H1 (cell line): Measurements from ENCODE around the gene ANK3. TPM values are rescaled to one million over a fixed set of nuclear protein-coding genes. Genes with fewer than 3 reads are reported as not detected.
A peak's percentile ranks its signal among the peaks of the same experiment; 100 is the strongest.

ENCODE experiments used
- CTCF ChIA-PET: fragments of 300-600 bp; sonication (Branson Sonifier 250); formaldehyde crosslinking; loops from one replicate; lab custom pipeline; 2021; ENCODE audit not compliant: partially characterized antibody; lab: Charles Lee
- POLR2A ChIA-PET: fragments of 300-600 bp; sonication (Branson Sonifier 250); formaldehyde crosslinking; loops from one replicate; lab custom pipeline; 2021; ENCODE audit warnings: inconsistent platforms; ENCODE audit not compliant: partially characterized antibody; lab: Charles Lee
- DNase-seq, 2 experiments: peaks; one replicate each; pipeline versions ENCODE4 v3.0.0 to v3.0.0-alpha.2; 2010 to 2022; ENCODE audit warnings: low spot score in 2 of 2, low read depth in 1 of 2, mixed read lengths in 1 of 2
- FAIRE-seq: peaks from 2 replicates; lab custom pipeline; 2011; peaks lifted over from hg19 to GRCh38; lab: Jason Lieb, UNC
- H2AFZ ChIP-seq: 2 replicates; pipeline ENCODE4 v1.8.1; 2012; ENCODE audit warnings: low read length, inconsistent platforms
- H2AK5ac ChIP-seq: 2 replicates; pipeline ENCODE4 v1.6.1; 2013; ENCODE audit warnings: low read depth, low read length
- H2BK120ac ChIP-seq: replicated peaks from 2 replicates; pipeline ENCODE3; 2013; ENCODE audit warnings: low read depth, low read length, inconsistent platforms
- H2BK12ac ChIP-seq: 2 replicates; pipeline ENCODE4 v1.6.1; 2013; ENCODE audit warnings: low read depth, low read length
- H2BK15ac ChIP-seq: 2 replicates; pipeline ENCODE4 v1.6.1; 2013; ENCODE audit warnings: low read length
- H2BK20ac ChIP-seq: 2 replicates; pipeline ENCODE4 v1.6.1; 2013; ENCODE audit warnings: low read length
- H2BK5ac ChIP-seq: 2 replicates; pipeline ENCODE4 v1.6.1; 2013; ENCODE audit warnings: low read depth, low read length
- H3K14ac ChIP-seq: 2 replicates; pipeline ENCODE4 v1.6.1; 2013; ENCODE audit warnings: inconsistent platforms; ENCODE audit not compliant: insufficient read length
- H3K18ac ChIP-seq: 2 replicates; pipeline ENCODE4 v1.6.1; 2013; ENCODE audit warnings: low read length; ENCODE audit errors: extremely low read depth
- H3K23ac ChIP-seq: 2 replicates; pipeline ENCODE4 v1.6.1; 2013; ENCODE audit warnings: inconsistent platforms; ENCODE audit not compliant: insufficient read length
- H3K23me2 ChIP-seq: 2 replicates; pipeline ENCODE4 v1.6.1; 2013; ENCODE audit warnings: low read depth, low read length
- H3K27ac ChIP-seq: 2 replicates; pipeline ENCODE4 v1.6.1; 2011; ENCODE audit warnings: low read depth, low read length, inconsistent platforms
- H3K27me3 ChIP-seq, 4 experiments: replicated peaks in 1 of 4; 1 replicate in 1 of 4; 2 replicates in 3 of 4; pipeline versions ENCODE4 v1.6.1 to v1.8.1; 2011 to 2013; ENCODE audit warnings: low read length in 3 of 4, mild to moderate bottlenecking in 3 of 4, inconsistent platforms in 2 of 4, mixed read lengths in 2 of 4, moderate library complexity in 1 of 4; ENCODE audit not compliant: control insufficient read depth in 3 of 4, insufficient read depth in 3 of 4; ENCODE audit errors: extremely low read depth in 1 of 4
- H3K36me3 ChIP-seq, 4 experiments: 2 replicates each; pipeline versions ENCODE4 v1.6.1 to v1.8.1; 2011 to 2013; ENCODE audit warnings: mild to moderate bottlenecking in 4 of 4, low read length in 3 of 4, moderate library complexity in 2 of 4, control low read depth in 1 of 4, inconsistent platforms in 1 of 4; ENCODE audit not compliant: insufficient read depth in 4 of 4, control insufficient read depth in 2 of 4
- H3K4ac ChIP-seq: replicated peaks from 2 replicates; pipeline ENCODE3; 2013; ENCODE audit warnings: low read length, low read depth, mixed read lengths, inconsistent platforms; ENCODE audit not compliant: insufficient read length
- H3K4me1 ChIP-seq, 4 experiments: replicated peaks in 1 of 4; 1 replicate in 1 of 4; 2 replicates in 3 of 4; pipeline versions ENCODE4 v1.6.1 to v1.8.1; 2011 to 2013; ENCODE audit warnings: low read length in 3 of 4, inconsistent platforms in 2 of 4, mixed read lengths in 1 of 4; ENCODE audit not compliant: insufficient read depth in 4 of 4, control insufficient read depth in 3 of 4
- H3K4me2 ChIP-seq, 2 experiments: 2 replicates each; pipeline versions ENCODE4 v1.6.1 to v1.8.1; 2011 to 2013; ENCODE audit warnings: low read depth in 2 of 2, low read length in 2 of 2, control low read depth in 1 of 2, inconsistent platforms in 1 of 2, mild to moderate bottlenecking in 1 of 2; ENCODE audit not compliant: insufficient read depth in 1 of 2
- H3K4me3 ChIP-seq, 4 experiments: fragments of 200-600, 300-600 bp in 1 of 4; sonication (generic), shearing (Covaris generic), sonication (Bioruptor Twin) in 1 of 4; 2 replicates each; pipeline versions ENCODE4 v1.5.1 to v1.8.1; 2011 to 2016; ENCODE audit warnings: low read length in 4 of 4, low read depth in 3 of 4, control low read depth in 2 of 4, inconsistent platforms in 2 of 4, mild to moderate bottlenecking in 2 of 4, mixed read lengths in 1 of 4, moderate library complexity in 1 of 4; ENCODE audit not compliant: insufficient read depth in 2 of 4; ENCODE audit errors: extremely low read depth in 1 of 4
- H3K56ac ChIP-seq: replicated peaks from 2 replicates; pipeline ENCODE3; 2013; ENCODE audit warnings: low read depth, mild to moderate bottlenecking, mixed read lengths, low read length, inconsistent platforms; ENCODE audit not compliant: insufficient read length
- H3K79me1 ChIP-seq: 2 replicates; pipeline ENCODE4 v1.6.1; 2013; ENCODE audit warnings: low read depth, low read length, control low read depth
- H3K79me2 ChIP-seq, 2 experiments: 2 replicates each; pipeline versions ENCODE4 v1.6.1 to v1.8.1; 2012 to 2013; ENCODE audit warnings: low read length in 2 of 2, mild to moderate bottlenecking in 2 of 2, inconsistent platforms in 1 of 2; ENCODE audit not compliant: insufficient read depth in 2 of 2, control insufficient read depth in 1 of 2
- H3K9ac ChIP-seq, 4 experiments: replicated peaks in 1 of 4; 1 replicate in 1 of 4; 2 replicates in 3 of 4; pipeline versions ENCODE4 v1.6.1 to v1.8.1; 2011 to 2013; ENCODE audit warnings: low read depth in 3 of 4, low read length in 3 of 4, control low read depth in 2 of 4, mild to moderate bottlenecking in 2 of 4, moderate library complexity in 2 of 4, inconsistent platforms in 1 of 4; ENCODE audit errors: extremely low read depth in 1 of 4
- H3K9me3 ChIP-seq, 2 experiments: 2 replicates each; pipeline versions ENCODE4 v1.6.1 to v1.8.1; 2012 to 2013; ENCODE audit warnings: mild to moderate bottlenecking in 2 of 2, moderate library complexity in 2 of 2, control low read depth in 1 of 2, inconsistent platforms in 1 of 2, low read depth in 1 of 2, low read length in 1 of 2, mixed read lengths in 1 of 2; ENCODE audit not compliant: insufficient read depth in 2 of 2
- H4K20me1 ChIP-seq, 2 experiments: replicated peaks in 1 of 2; 2 replicates each; pipeline versions ENCODE3 to v1.8.1; 2011 to 2013; ENCODE audit warnings: inconsistent platforms in 2 of 2, low read length in 2 of 2, mild to moderate bottlenecking in 1 of 2; ENCODE audit not compliant: insufficient read depth in 2 of 2, control insufficient read depth in 1 of 2
- H4K5ac ChIP-seq: 2 replicates; pipeline ENCODE4 v1.6.1; 2013; ENCODE audit warnings: low read length, low read depth, mixed read lengths, inconsistent platforms; ENCODE audit not compliant: insufficient read length
- H4K8ac ChIP-seq: 2 replicates; pipeline ENCODE4 v1.8.0; 2013; ENCODE audit warnings: mild to moderate bottlenecking, moderate library complexity, low read length, inconsistent platforms; ENCODE audit not compliant: insufficient read depth; ENCODE audit errors: extremely low read depth
- H4K91ac ChIP-seq: replicated peaks from 2 replicates; pipeline ENCODE3; 2013; ENCODE audit warnings: low read length, mixed read lengths, inconsistent platforms; ENCODE audit not compliant: insufficient read length
- polyA plus RNA-seq, 7 experiments: library from polyadenylated mRNA; depleted of rRNA in 3 of 7; stranded (reverse) in 5 of 7; unstranded in 2 of 7; fragments of >200 nt in 5 of 7; fragments of 200-250 nt in 2 of 7; gene quantifications; 1 replicate in 5 of 7; 2 replicates in 1 of 7; 4 replicates in 1 of 7; pipeline versions ENCODE4 v1.2.1 to v1.2.3, GENCODE V29; 2011 to 2013; ENCODE audit warnings: missing spikeins in 2 of 7, mixed read lengths in 2 of 7
- total RNA-seq: library from RNA; stranded (reverse); fragmentation: NEBNext Ultra II Directional; extraction: Animal tissue kit (Norgen Biotek cat#: 25700); gene quantifications from 2 replicates; pipeline ENCODE4 v1.2.1, GENCODE V29; 2021
- TF ChIP-seq, protein P1 (sequence below): fragments of 300-600 bp; sonication (generic); IDR thresholded peaks from 2 replicates; pipeline ENCODE4 v1.7.1; 2012; ENCODE audit warnings: low read length, moderate library complexity, mild to moderate bottlenecking, inconsistent platforms; ENCODE audit not compliant: insufficient replicate concordance

ANK3 gene
- total and polyA plus RNA-seq, 2 of the 8 experiments (the other 6 are each of a cell fraction or from before 2014, with no cell fraction given) = 18.1 to 67.9 TPM

DNA sequence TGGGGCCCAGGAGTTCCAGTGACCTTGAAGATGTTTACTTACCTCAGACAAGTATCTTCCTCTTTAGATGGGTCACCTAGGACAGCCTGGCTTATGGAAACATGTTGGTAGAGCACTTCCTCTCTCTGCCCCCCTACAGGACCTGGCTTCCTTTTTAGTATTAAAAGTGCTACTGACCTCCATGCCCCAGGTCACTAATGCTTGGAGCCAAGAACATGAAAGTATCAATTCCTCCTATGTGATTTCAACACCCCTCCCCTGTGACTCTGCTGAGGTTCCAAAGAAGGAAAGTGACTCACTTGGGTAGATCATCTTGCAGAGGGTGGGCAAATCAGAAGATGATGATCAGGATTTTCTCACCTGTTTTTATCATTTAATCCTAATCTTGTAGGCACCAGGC is 358.0 kb downstream of the ANK3 start:
- Histone ChIP-seq H3K79me2 (no peaks in the 10 kb centered on the region), H3K9ac (no peak overlapping the region), H3K4me1 (peaks cover 0 to 4% (median 1%) of the 10 kb centered on the region in 4 experiments; a peak in 3 of 7 replicates), H3K18ac (no peak overlapping the region), H3K56ac (no peak overlapping the region), H2BK20ac (no peak overlapping the region), H4K8ac (no peak overlapping the region), H3K27me3 (no peaks in the 10 kb centered on the region), H4K5ac (no peak overlapping the region), H4K20me1 (no peaks in the 10 kb centered on the region), H3K23ac (no peak overlapping the region), H3K14ac (no peak overlapping the region), H3K36me3 (no peaks in the 10 kb centered on the region), H3K4me3 (no peak overlapping the region), H2BK5ac (no peak overlapping the region), H2BK12ac (no peak overlapping the region), H3K4ac (peak overlapping the region; percentile 8), H3K23me2 (no peaks in the 10 kb centered on the region), H3K9me3 (no peaks in the 10 kb centered on the region), H3K27ac (no peak overlapping the region), H2BK15ac (no peak overlapping the region), H3K4me2 (no peak overlapping the region), H4K91ac (no peak overlapping the region), H2AK5ac (no peak overlapping the region), H3K79me1 (no peaks in the 10 kb centered on the region), H2BK120ac (no peak overlapping the region), H2AFZ (no peak overlapping the region)
- no peak for DNase-seq
- FAIRE-seq = no peak
- ChIA-PET CTCF (interaction anchor here (0.5 to 3.1 kb wide), 17 partner anchors 8 to 1144 kb away, joined by 3 to 13 read pairs (median 4); partner anchors contain the start of gene CCDC6), POLR2A (no interaction called here)
- TF ChIP-seq, protein P1, sequence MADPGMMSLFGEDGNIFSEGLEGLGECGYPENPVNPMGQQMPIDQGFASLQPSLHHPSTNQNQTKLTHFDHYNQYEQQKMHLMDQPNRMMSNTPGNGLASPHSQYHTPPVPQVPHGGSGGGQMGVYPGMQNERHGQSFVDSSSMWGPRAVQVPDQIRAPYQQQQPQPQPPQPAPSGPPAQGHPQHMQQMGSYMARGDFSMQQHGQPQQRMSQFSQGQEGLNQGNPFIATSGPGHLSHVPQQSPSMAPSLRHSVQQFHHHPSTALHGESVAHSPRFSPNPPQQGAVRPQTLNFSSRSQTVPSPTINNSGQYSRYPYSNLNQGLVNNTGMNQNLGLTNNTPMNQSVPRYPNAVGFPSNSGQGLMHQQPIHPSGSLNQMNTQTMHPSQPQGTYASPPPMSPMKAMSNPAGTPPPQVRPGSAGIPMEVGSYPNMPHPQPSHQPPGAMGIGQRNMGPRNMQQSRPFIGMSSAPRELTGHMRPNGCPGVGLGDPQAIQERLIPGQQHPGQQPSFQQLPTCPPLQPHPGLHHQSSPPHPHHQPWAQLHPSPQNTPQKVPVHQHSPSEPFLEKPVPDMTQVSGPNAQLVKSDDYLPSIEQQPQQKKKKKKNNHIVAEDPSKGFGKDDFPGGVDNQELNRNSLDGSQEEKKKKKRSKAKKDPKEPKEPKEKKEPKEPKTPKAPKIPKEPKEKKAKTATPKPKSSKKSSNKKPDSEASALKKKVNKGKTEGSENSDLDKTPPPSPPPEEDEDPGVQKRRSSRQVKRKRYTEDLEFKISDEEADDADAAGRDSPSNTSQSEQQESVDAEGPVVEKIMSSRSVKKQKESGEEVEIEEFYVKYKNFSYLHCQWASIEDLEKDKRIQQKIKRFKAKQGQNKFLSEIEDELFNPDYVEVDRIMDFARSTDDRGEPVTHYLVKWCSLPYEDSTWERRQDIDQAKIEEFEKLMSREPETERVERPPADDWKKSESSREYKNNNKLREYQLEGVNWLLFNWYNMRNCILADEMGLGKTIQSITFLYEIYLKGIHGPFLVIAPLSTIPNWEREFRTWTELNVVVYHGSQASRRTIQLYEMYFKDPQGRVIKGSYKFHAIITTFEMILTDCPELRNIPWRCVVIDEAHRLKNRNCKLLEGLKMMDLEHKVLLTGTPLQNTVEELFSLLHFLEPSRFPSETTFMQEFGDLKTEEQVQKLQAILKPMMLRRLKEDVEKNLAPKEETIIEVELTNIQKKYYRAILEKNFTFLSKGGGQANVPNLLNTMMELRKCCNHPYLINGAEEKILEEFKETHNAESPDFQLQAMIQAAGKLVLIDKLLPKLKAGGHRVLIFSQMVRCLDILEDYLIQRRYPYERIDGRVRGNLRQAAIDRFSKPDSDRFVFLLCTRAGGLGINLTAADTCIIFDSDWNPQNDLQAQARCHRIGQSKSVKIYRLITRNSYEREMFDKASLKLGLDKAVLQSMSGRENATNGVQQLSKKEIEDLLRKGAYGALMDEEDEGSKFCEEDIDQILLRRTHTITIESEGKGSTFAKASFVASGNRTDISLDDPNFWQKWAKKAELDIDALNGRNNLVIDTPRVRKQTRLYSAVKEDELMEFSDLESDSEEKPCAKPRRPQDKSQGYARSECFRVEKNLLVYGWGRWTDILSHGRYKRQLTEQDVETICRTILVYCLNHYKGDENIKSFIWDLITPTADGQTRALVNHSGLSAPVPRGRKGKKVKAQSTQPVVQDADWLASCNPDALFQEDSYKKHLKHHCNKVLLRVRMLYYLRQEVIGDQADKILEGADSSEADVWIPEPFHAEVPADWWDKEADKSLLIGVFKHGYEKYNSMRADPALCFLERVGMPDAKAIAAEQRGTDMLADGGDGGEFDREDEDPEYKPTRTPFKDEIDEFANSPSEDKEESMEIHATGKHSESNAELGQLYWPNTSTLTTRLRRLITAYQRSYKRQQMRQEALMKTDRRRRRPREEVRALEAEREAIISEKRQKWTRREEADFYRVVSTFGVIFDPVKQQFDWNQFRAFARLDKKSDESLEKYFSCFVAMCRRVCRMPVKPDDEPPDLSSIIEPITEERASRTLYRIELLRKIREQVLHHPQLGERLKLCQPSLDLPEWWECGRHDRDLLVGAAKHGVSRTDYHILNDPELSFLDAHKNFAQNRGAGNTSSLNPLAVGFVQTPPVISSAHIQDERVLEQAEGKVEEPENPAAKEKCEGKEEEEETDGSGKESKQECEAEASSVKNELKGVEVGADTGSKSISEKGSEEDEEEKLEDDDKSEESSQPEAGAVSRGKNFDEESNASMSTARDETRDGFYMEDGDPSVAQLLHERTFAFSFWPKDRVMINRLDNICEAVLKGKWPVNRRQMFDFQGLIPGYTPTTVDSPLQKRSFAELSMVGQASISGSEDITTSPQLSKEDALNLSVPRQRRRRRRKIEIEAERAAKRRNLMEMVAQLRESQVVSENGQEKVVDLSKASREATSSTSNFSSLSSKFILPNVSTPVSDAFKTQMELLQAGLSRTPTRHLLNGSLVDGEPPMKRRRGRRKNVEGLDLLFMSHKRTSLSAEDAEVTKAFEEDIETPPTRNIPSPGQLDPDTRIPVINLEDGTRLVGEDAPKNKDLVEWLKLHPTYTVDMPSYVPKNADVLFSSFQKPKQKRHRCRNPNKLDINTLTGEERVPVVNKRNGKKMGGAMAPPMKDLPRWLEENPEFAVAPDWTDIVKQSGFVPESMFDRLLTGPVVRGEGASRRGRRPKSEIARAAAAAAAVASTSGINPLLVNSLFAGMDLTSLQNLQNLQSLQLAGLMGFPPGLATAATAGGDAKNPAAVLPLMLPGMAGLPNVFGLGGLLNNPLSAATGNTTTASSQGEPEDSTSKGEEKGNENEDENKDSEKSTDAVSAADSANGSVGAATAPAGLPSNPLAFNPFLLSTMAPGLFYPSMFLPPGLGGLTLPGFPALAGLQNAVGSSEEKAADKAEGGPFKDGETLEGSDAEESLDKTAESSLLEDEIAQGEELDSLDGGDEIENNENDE = no peak
